NCI-H146 (cell line): Measurements from ENCODE around the gene MBTPS2.

Source experiments
- DNase-seq: peaks from one replicate; lab custom pipeline; 2025; lab: John Stamatoyannopoulos, UW

Gene MBTPS2

DNA sequence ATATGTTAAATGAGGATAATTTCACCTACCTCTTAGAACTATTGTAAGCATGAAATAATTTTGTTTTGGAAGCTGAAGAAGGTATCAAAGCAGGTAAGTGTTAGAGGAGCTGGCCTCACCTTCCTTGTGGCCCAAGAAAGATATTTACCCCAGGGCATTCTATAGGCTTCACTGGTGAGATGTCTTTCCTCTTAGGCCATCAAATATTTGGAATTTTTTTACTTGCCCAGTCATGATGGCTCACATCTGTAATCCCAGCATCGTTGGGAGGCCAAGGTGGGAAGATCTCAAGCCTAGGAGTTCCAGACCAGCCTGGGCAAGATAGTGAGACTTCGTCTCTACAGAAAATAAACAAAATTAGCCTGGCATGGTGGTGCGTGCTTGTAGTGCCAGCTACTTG, 95.0 kb downstream of the MBTPS2 start:
- no peak for DNase-seq
